ENCODE results near the gene LY6G6D. TPM values are rescaled to one million over a fixed set of nuclear protein-coding genes. Genes with fewer than 3 reads are reported as not detected.

LY6G6D gene
- total and polyA plus RNA-seq, 2 donors (not counting 1 experiment from before 2014, with no cell fraction given) = not detected

GRCh38 chr6:31713991-31714684 lies 1.0 kb upstream of the LY6G6D start:
- H3K4me1 ChIP-seq (ENCODE audit: control insufficient read depth in 2 of 2, insufficient read depth in 2 of 2, low read length in 2 of 2) = peaks cover 10 to 16% of the 10 kb centered on the region in 2 donors
- 78% methylated on average over 4 of the region's 5 CpGs for WGBS (ENCODE audit: insufficient coverage)
- ChIA-PET POLR2A (no interaction called here), CTCF (interaction anchor here (1.8 to 3.3 kb wide), 2 partner anchors 55 to 100 kb away, joined by 3 to 10 read pairs; no protein-coding TSS in a partner anchor)
- H3K27me3 ChIP-seq (replicated peaks in 1 of 4; ENCODE audit: control extremely low read depth in 1 of 4, control insufficient read depth in 3 of 4, insufficient read depth in 4 of 4, low read length in 3 of 4) = peaks cover 0 to 6% (median 0%) of the 10 kb centered on the region in 4 experiments
- no peak overlapping the region for H3K4me2 ChIP-seq (replicated peaks; ENCODE audit: low read depth, low read length, poor library complexity, severe bottlenecking)
- no peak overlapping the region for H3K27ac ChIP-seq (ENCODE audit: low read length in 2 of 2)
- H3K27ac Mint-ChIP-seq = no peak overlapping the region
- H3K4me3 ChIP-seq (ENCODE audit: control extremely low read depth in 1 of 5, extremely low read depth in 1 of 5, insufficient read depth in 1 of 5, low read depth in 2 of 5, low read length in 4 of 5) = no peak overlapping the region
- H3K4me1 Mint-ChIP-seq = peaks cover 14% of the 10 kb centered on the region
- H3K79me2 ChIP-seq (ENCODE audit: control insufficient read depth, insufficient read depth, low read length) = no peaks in the 10 kb centered on the region
- H3K9me3 ChIP-seq (ENCODE audit: control extremely low read depth in 1 of 3, control insufficient read depth in 2 of 3, insufficient read depth in 1 of 3, low read length in 2 of 3) = no peaks in the 10 kb centered on the region
- TF ChIP-seq EZH2 (IDR thresholded peaks at IDR 0.05; ENCODE audit: borderline replicate concordance, insufficient read depth, low read depth, low read length, poor library complexity, severe bottlenecking) = no peak
- TF ChIP-seq CTCF (IDR thresholded peaks at IDR 0.05) = no peak
- H3K36me3 ChIP-seq (replicated peaks in 1 of 2; ENCODE audit: control extremely low read depth in 1 of 2, control insufficient read depth in 1 of 2, extremely low read depth in 1 of 2, insufficient read depth in 2 of 2, low read length in 1 of 2) = no peaks in the 10 kb centered on the region
- intact Hi-C loops (cut with micrococcal nuclease) = no loop called here
- H3K9me3 Mint-ChIP-seq (ENCODE audit: insufficient read depth) = no peaks in the 10 kb centered on the region
- H4K20me1 ChIP-seq (ENCODE audit: control insufficient read depth, insufficient read depth, low read length, poor library complexity, severe bottlenecking) = no peaks in the 10 kb centered on the region
- H2AFZ ChIP-seq (ENCODE audit: insufficient read depth, low read depth, low read length, poor library complexity, severe bottlenecking) = no peak overlapping the region
- DNase-seq (no peak), ATAC-seq (ENCODE audit: low read depth) (no peak)
- H3K4me3 Mint-ChIP-seq = no peak overlapping the region
- no peak overlapping the region for H3K9ac ChIP-seq (ENCODE audit: low read length)
- peaks cover 3% of the 10 kb centered on the region for H3K27me3 Mint-ChIP-seq

- POLR2A ChIA-PET = no interaction called here
- H3K4me2 ChIP-seq (replicated peaks; ENCODE audit: low read depth, low read length, poor library complexity, severe bottlenecking) = no peak overlapping the region
- no peak overlapping the region for H3K9ac ChIP-seq (ENCODE audit: low read length)
- H2AFZ ChIP-seq (ENCODE audit: insufficient read depth, low read depth, low read length, poor library complexity, severe bottlenecking) = no peak overlapping the region
- H3K27me3 Mint-ChIP-seq = peaks cover 1% of the 10 kb centered on the region
- no peak overlapping the region for H3K27ac ChIP-seq (ENCODE audit: low read length in 2 of 2)
- intact Hi-C loops (cut with micrococcal nuclease) = no loop called here
- no peaks in the 10 kb centered on the region for H3K9me3 ChIP-seq (ENCODE audit: control extremely low read depth in 1 of 3, control insufficient read depth in 2 of 3, insufficient read depth in 1 of 3, low read length in 2 of 3)
- H3K4me3 Mint-ChIP-seq = no peak overlapping the region
- CTCF ChIA-PET = no interaction called here
- no peak for TF ChIP-seq CTCF (IDR thresholded peaks at IDR 0.05)
- TF ChIP-seq EZH2 (IDR thresholded peaks at IDR 0.05; ENCODE audit: borderline replicate concordance, insufficient read depth, low read depth, low read length, poor library complexity, severe bottlenecking) = no peak
- no peaks in the 10 kb centered on the region for H3K79me2 ChIP-seq (ENCODE audit: control insufficient read depth, insufficient read depth, low read length)
- no peak overlapping the region for H3K4me3 ChIP-seq (ENCODE audit: control extremely low read depth in 1 of 5, extremely low read depth in 1 of 5, insufficient read depth in 1 of 5, low read depth in 2 of 5, low read length in 4 of 5)
- WGBS (ENCODE audit: insufficient coverage) = 92% methylated on average over 7 of the region's 10 CpGs
- no peaks in the 10 kb centered on the region for H3K27me3 ChIP-seq (replicated peaks in 1 of 4; ENCODE audit: control extremely low read depth in 1 of 4, control insufficient read depth in 3 of 4, insufficient read depth in 4 of 4, low read length in 3 of 4)
- peaks cover 1% of the 10 kb centered on the region for H3K4me1 Mint-ChIP-seq
- H4K20me1 ChIP-seq (ENCODE audit: control insufficient read depth, insufficient read depth, low read length, poor library complexity, severe bottlenecking) = no peaks in the 10 kb centered on the region
- H3K4me1 ChIP-seq (ENCODE audit: control insufficient read depth in 2 of 2, insufficient read depth in 2 of 2, low read length in 2 of 2) = no peaks in the 10 kb centered on the region
- H3K27ac Mint-ChIP-seq = no peak overlapping the region
- no peaks in the 10 kb centered on the region for H3K36me3 ChIP-seq (replicated peaks in 1 of 2; ENCODE audit: control extremely low read depth in 1 of 2, control insufficient read depth in 1 of 2, extremely low read depth in 1 of 2, insufficient read depth in 2 of 2, low read length in 1 of 2)
- no peak for ATAC-seq (ENCODE audit: low read depth)
- H3K9me3 Mint-ChIP-seq (ENCODE audit: insufficient read depth) = no peaks in the 10 kb centered on the region
- no peak for DNase-seq
These were observed 2.5 kb downstream of the LY6G6D start for GRCh38 chr6:31717499-31718222.
